H9 (cell line): ENCODE data around the gene PAXX. TPM values are rescaled to one million over a fixed set of nuclear protein-coding genes. Genes with fewer than 3 reads are reported as not detected.

ENCODE experiments used
- DNase-seq: peaks from one replicate; pipeline ENCODE4 v3.0.0-alpha.2; 2017
- H2AFZ ChIP-seq: one replicate; pipeline ENCODE4 v1.6.1; 2013; ENCODE audit warnings: mild to moderate bottlenecking, low read length, control low read depth, moderate library complexity
- H2AK5ac ChIP-seq: 2 replicates; pipeline ENCODE4 v1.6.1; 2013; ENCODE audit warnings: low read length, control low read depth, mixed read lengths; ENCODE audit not compliant: insufficient read length
- H2BK120ac ChIP-seq: one replicate; pipeline ENCODE4 v1.6.1; 2013; ENCODE audit warnings: low read depth, mild to moderate bottlenecking, low read length, control low read depth, inconsistent platforms; ENCODE audit not compliant: poor library complexity, severe bottlenecking
- H2BK12ac ChIP-seq: 2 replicates; pipeline ENCODE4 v1.6.1; 2013; ENCODE audit warnings: low read length, control low read depth, mixed read lengths, low read depth; ENCODE audit not compliant: insufficient read length
- H2BK15ac ChIP-seq: 2 replicates; pipeline ENCODE4 v1.6.1; 2013; ENCODE audit warnings: low read depth, low read length, control low read depth
- H2BK20ac ChIP-seq: one replicate; pipeline ENCODE4 v1.6.1; 2013; ENCODE audit warnings: low read depth, mild to moderate bottlenecking, low read length, control low read depth, inconsistent platforms; ENCODE audit not compliant: poor library complexity, severe bottlenecking
- H2BK5ac ChIP-seq: 2 replicates; pipeline ENCODE4 v1.6.1; 2013; ENCODE audit warnings: low read length, control low read depth, mixed read lengths; ENCODE audit not compliant: insufficient read length
- H3K14ac ChIP-seq: 2 replicates; pipeline ENCODE4 v1.6.1; 2013; ENCODE audit warnings: low read length, control low read depth; ENCODE audit not compliant: insufficient read depth
- H3K18ac ChIP-seq: 2 replicates; pipeline ENCODE4 v1.6.1; 2013; ENCODE audit warnings: low read depth, mild to moderate bottlenecking, mixed read lengths, low read length, control low read depth; ENCODE audit not compliant: insufficient read length
- H3K23ac ChIP-seq: 2 replicates; pipeline ENCODE4 v1.6.1; 2013; ENCODE audit warnings: low read length, control low read depth, mixed read lengths, low read depth; ENCODE audit not compliant: insufficient read length
- H3K23me2 ChIP-seq: 2 replicates; pipeline ENCODE4 v1.6.1; 2013; ENCODE audit warnings: low read depth, mild to moderate bottlenecking, mixed read lengths, low read length, control low read depth; ENCODE audit not compliant: insufficient read length, poor library complexity, severe bottlenecking
- H3K27ac ChIP-seq: 2 replicates; pipeline ENCODE4 v1.5.1; 2013; ENCODE audit warnings: low read length, control low read depth, mixed read lengths, low read depth; ENCODE audit not compliant: insufficient read length
- H3K27me3 ChIP-seq: 2 replicates; pipeline ENCODE4 v1.6.1; 2013; ENCODE audit warnings: low read length, control low read depth, inconsistent platforms; ENCODE audit not compliant: insufficient read depth
- H3K4ac ChIP-seq: 2 replicates; pipeline ENCODE4 v1.6.1; 2013; ENCODE audit warnings: low read depth, mild to moderate bottlenecking, control low read depth, inconsistent platforms, low read length, moderate library complexity
- H3K4me1 ChIP-seq: 2 replicates; pipeline ENCODE4 v1.6.1; 2013; ENCODE audit warnings: low read length, control low read depth, inconsistent platforms; ENCODE audit not compliant: insufficient read depth
- H3K4me2 ChIP-seq: 2 replicates; pipeline ENCODE4 v1.6.1; 2013; ENCODE audit warnings: low read length, control low read depth, mixed read lengths; ENCODE audit not compliant: insufficient read length, insufficient read depth
- H3K56ac ChIP-seq: 2 replicates; pipeline ENCODE4 v1.6.1; 2013; ENCODE audit warnings: low read depth, mild to moderate bottlenecking, mixed read lengths, low read length, control low read depth; ENCODE audit not compliant: insufficient read length
- H3K79me1 ChIP-seq: 2 replicates; pipeline ENCODE4 v1.6.1; 2013; ENCODE audit warnings: low read depth, mild to moderate bottlenecking, moderate library complexity, low read length, control low read depth, inconsistent platforms; ENCODE audit not compliant: insufficient read depth, poor library complexity, severe bottlenecking
- H3K79me2 ChIP-seq: 2 replicates; pipeline ENCODE4 v1.6.1; 2013; ENCODE audit warnings: low read length, control low read depth, inconsistent platforms; ENCODE audit not compliant: insufficient read depth
- H3K9ac ChIP-seq: 2 replicates; pipeline ENCODE4 v1.6.1; 2013; ENCODE audit warnings: low read length, control low read depth, mixed read lengths; ENCODE audit not compliant: insufficient read length; ENCODE audit errors: extremely low read depth
- H3K9me3 ChIP-seq: one replicate; pipeline ENCODE4 v1.6.1; 2013; ENCODE audit warnings: low read depth, low read length, inconsistent platforms; ENCODE audit not compliant: control insufficient read depth
- H3T11ph ChIP-seq: one replicate; pipeline ENCODE4 v1.6.1; 2013; ENCODE audit warnings: mild to moderate bottlenecking, low read length, control low read depth, inconsistent platforms
- H4K20me1 ChIP-seq: one replicate; pipeline ENCODE4 v1.6.1; 2013; ENCODE audit not compliant: control insufficient read depth, insufficient read length, insufficient read depth
- H4K5ac ChIP-seq: 2 replicates; pipeline ENCODE4 v1.6.1; 2013; ENCODE audit warnings: low read depth, mild to moderate bottlenecking, mixed read lengths, low read length, control low read depth; ENCODE audit not compliant: insufficient read length
- H4K8ac ChIP-seq: replicated peaks from 2 replicates; pipeline ENCODE4 v1.6.1; 2013; ENCODE audit warnings: low read length, control low read depth, mixed read lengths, low read depth; ENCODE audit not compliant: insufficient read length
- H4K91ac ChIP-seq: 2 replicates; pipeline ENCODE4 v1.6.1; 2013; ENCODE audit warnings: low read depth, mild to moderate bottlenecking, moderate library complexity, mixed read lengths, low read length, control low read depth; ENCODE audit not compliant: insufficient read length
- H3K27ac Mint-ChIP-seq, 3 experiments: 2 replicates in 2 of 3; 3 replicates in 1 of 3; pipeline ENCODE4 v1.8.0; 2020 to 2021; ENCODE audit warnings: mixed read lengths in 3 of 3, mild to moderate bottlenecking in 1 of 3, moderate library complexity in 1 of 3
- H3K27me3 Mint-ChIP-seq: 2 replicates; pipeline ENCODE4 v1.8.0; 2021; ENCODE audit warnings: low read depth, mild to moderate bottlenecking, moderate library complexity, mixed read lengths
- H3K36me3 Mint-ChIP-seq, 3 experiments: 2 replicates in 2 of 3; 3 replicates in 1 of 3; pipeline ENCODE4 v1.8.0; 2020 to 2021; ENCODE audit warnings: low read depth in 3 of 3, mixed read lengths in 3 of 3; ENCODE audit not compliant: insufficient read depth in 1 of 3
- H3K4me1 Mint-ChIP-seq, 2 experiments: 2 replicates each; pipeline ENCODE4 v1.8.0; 2020; ENCODE audit warnings: mixed read lengths in 2 of 2
- H3K4me3 Mint-ChIP-seq, 2 experiments: 2 replicates in 1 of 2; 3 replicates in 1 of 2; pipeline ENCODE4 v1.8.0; 2020 to 2021; ENCODE audit warnings: mild to moderate bottlenecking in 2 of 2, mixed read lengths in 2 of 2, moderate library complexity in 1 of 2
- H3K9me3 Mint-ChIP-seq, 2 experiments: 2 replicates in 1 of 2; 3 replicates in 1 of 2; pipeline ENCODE4 v1.8.0; 2020; ENCODE audit warnings: mild to moderate bottlenecking in 2 of 2, mixed read lengths in 2 of 2, moderate library complexity in 1 of 2
- WGBS: extraction: QIAGEN DNeasy Blood & Tissue Kit; methylation state at CpG from one replicate; pipeline ENCODE4 v1.1.7; 2013; ENCODE audit warnings: missing lambda C conversion rate, low lambda C conversion rate, mixed read lengths; ENCODE audit not compliant: insufficient read length; ENCODE audit errors: extremely low coverage; 5-methylcytosine and 5-hydroxymethylcytosine counted together
- total RNA-seq: library from RNA; stranded (reverse); gene quantifications from 2 replicates; pipeline ENCODE4 v1.2.1, GENCODE V29; 2021
- TF ChIP-seq, protein P1 (sequence below): fragments of 200-600 bp; sonication (generic); conservative IDR thresholded peaks from 3 replicates; pipeline ENCODE4 v1.8.0; 2021; ENCODE audit warnings: antibody characterized with exemption, mild to moderate bottlenecking

PAXX gene
- total RNA-seq, 1 experiment from 2014 or later = 51.2 TPM

GRCh38 chr9:136961279-136962065, 30.8 kb upstream of the PAXX start:
- Histone ChIP-seq H3K9me3 (no peaks in the 10 kb centered on the region), H3K4me2 (no peak overlapping the region), H2AK5ac (no peak overlapping the region), H3K79me1 (no peaks in the 10 kb centered on the region), H2AFZ (no peak overlapping the region), H3K23me2 (no peaks in the 10 kb centered on the region), H3K27me3 (no peaks in the 10 kb centered on the region), H3K79me2 (no peaks in the 10 kb centered on the region), H3K56ac (no peak overlapping the region), H2BK12ac (no peak overlapping the region), H2BK5ac (no peak overlapping the region), H3K4ac (no peak overlapping the region), H4K20me1 (peaks cover 2% of the 10 kb centered on the region), H3K9ac (no peak overlapping the region), H4K5ac (no peak overlapping the region), H3T11ph (no peak overlapping the region), H3K23ac (no peak overlapping the region), H2BK20ac (no peak overlapping the region), H3K27ac (no peak overlapping the region), H3K14ac (no peak overlapping the region), H2BK120ac (no peak overlapping the region), H4K91ac (no peak overlapping the region), H3K18ac (no peak overlapping the region), H3K4me1 (peaks cover 2% of the 10 kb centered on the region; the same call in 1 of the 2 replicates), H4K8ac (no peak overlapping the region), H2BK15ac (no peak overlapping the region)
- WGBS = no CpG with 5 or more reads among the region's 23 CpGs
- Mint-ChIP-seq H3K4me3 (no peak overlapping the region), H3K4me1 (peaks cover 7 to 14% of the 10 kb centered on the region in 2 experiments), H3K27me3 (peaks cover 18% of the 10 kb centered on the region), H3K27ac (no peak overlapping the region), H3K9me3 (peaks cover 4% of the 10 kb centered on the region in 2 experiments; a peak in 4 of 5 replicates), H3K36me3 (no peaks in the 10 kb centered on the region; a peak in 1 of 7 replicates)
- TF ChIP-seq, protein P1, sequence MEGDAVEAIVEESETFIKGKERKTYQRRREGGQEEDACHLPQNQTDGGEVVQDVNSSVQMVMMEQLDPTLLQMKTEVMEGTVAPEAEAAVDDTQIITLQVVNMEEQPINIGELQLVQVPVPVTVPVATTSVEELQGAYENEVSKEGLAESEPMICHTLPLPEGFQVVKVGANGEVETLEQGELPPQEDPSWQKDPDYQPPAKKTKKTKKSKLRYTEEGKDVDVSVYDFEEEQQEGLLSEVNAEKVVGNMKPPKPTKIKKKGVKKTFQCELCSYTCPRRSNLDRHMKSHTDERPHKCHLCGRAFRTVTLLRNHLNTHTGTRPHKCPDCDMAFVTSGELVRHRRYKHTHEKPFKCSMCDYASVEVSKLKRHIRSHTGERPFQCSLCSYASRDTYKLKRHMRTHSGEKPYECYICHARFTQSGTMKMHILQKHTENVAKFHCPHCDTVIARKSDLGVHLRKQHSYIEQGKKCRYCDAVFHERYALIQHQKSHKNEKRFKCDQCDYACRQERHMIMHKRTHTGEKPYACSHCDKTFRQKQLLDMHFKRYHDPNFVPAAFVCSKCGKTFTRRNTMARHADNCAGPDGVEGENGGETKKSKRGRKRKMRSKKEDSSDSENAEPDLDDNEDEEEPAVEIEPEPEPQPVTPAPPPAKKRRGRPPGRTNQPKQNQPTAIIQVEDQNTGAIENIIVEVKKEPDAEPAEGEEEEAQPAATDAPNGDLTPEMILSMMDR = no peak
- DNase-seq = no peak
